HG03159 (cell line): ENCODE data around the gene SEMA6A.

Experiments
- ATAC-seq: cut with Tn5 transposase; IDR thresholded peaks from one replicate; pipeline ENCODE4 v1.9.1; 2021; ENCODE audit warnings: mild to moderate bottlenecking, moderate library complexity; ENCODE audit not compliant: unreplicated experiment

The SEMA6A gene

DNA sequence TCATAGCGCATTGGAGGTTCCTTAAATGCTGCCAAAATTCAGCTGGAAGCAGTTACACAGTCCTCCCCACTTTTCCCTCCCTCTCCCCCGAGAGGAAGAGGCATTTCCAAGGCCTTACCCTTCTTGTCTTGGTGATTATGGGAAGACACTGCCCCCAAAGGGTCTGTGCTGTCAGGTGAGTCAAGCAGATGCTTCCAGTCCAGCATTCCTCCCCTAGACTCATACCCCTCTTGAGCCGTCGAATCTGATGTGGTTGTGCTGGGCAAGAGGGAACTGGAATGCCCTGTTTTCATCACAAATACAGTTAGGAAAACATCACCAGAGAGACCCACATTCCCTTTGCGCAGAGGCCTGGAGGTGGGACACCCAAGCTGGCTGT, 107.2 kb downstream of the SEMA6A start:
- no peak for ATAC-seq

DNA sequence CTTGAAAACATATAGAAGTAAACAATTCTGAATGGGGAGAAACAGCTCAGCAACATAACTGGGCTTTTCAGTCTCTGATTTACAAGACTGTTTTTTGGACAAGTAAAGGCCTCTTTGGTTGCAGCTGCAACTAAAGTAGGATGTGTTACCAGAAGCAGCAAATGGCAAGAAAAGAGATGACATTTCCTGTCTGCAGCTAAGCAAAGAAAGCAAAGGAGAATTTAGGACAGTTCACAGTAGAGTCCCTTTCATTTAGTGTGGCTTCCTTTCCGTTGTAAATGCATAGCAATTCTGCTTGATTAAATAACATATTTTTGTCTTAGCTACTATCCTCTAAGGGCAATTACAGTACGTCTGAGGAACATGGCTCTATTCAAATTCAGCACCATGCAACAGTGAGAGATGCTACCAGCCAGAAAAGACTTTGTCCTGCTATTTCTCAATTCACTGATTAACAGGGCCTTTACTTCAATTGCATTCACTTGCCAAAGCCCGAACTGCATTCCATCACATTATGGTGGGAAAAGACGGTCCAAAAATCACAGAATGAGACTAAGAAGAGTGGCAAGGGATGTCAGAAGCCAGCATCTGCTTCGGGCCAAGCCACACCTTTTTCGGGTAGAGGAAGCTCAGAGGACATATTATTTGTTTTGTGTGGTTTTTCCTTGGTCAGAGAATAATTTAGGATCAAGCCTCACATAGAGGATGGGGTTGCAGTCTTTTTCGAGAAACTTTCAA, 107.7 kb downstream of the SEMA6A start:
- ATAC-seq, result no peak

DNA sequence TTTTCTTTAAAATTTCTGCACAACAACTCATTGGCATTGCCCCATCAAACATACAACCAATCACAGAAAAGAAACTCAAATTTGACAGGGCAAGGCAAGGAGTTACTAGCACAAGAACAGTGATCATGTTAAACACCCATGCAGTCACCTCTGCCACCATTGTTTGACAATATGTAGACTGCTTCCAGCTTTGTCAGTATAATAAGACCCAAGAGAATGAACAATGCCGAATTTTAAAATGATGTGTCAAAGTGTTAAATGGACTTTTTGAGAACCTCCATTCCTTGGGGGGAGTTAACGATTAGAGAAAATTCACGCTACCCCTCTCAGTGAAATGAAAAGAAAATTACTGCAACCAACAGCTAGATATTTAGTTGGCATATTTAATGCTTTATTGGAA, 109.2 kb downstream of the SEMA6A start:
- ATAC-seq, result no peak

DNA sequence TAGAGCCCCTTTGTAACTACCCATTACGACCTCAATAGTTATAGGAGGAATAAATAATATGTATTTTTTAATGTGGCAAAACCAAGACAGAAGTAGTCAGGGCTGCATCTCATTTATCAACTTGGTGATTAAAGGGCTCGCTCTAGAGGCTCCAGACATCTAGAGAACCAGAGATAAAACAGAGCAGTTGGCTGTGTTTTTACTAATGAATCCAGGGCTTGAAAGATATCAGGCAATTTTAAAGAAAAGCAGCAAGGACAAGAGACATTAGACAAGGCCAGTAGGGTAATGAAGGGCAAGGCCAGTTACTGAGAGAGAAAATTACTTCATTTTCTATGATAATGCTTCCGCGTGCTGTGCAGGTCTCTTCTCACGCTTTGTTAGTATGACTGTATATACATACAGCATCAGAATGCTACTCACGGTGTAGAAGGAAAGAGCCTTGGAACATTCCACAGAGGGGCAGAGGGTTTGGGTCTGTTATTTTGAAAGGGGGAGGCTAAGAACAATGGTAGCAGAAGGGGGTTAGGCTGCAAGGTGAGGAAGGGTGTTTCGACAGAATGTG, 110.4 kb downstream of the SEMA6A start:
- no peak for ATAC-seq

DNA sequence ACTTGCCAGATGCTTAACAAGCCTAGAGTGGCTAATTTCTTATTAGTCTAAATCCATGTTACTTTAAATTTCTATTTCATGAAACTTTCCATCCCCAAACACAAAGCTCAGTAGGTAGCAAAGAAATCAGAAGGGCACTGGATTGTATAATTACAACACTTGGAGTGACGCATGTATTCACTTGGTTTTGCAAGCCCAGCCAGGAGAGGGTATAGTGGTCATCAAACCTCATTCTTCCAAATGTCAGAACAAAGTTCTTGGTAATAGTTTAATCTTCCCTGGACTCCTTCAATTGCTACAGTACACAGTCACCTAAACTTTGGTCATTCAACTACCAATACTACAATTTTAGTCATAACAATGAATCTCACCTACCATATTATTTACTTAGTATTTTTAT, 112.1 kb downstream of the SEMA6A start:
- ATAC-seq, result no peak

DNA sequence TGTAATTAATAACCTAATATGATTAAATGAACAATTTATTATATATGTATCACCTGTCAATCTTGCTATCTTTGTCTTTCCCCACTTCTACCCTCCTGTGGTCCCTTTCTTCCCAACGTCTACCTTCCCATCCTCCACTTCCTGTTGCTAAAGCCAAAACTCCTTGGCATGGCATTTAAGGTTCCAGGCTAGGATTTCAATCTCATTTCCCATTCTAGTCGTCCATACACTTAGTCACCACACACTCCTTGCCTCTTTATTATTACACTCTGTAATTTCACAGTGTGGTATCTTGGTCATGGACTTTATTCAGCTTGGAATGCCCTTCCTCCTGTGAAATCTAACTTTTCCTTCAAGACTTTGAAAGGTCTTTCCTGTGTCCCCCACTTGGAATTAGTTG, 115.3 kb downstream of the SEMA6A start:
- no peak for ATAC-seq

DNA sequence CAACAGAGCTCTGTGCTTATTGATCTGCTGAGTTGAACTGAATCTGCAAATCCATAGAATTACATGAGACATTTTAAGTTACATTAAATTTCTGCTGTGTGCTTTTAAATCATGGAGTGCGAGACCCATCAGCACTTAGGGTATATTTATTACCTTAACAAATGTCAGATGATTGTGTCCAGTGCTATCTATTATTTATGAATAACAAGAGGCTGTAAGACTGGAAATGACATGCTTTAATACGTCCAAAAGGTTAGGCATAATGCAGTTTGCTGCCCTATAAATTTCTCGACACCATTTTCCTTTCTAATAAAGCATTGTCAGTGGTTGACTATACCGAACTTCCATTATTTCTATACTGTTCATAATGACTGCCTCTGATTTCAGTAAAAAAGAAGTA, 117.6 kb downstream of the SEMA6A start:
- ATAC-seq, result no peak

DNA sequence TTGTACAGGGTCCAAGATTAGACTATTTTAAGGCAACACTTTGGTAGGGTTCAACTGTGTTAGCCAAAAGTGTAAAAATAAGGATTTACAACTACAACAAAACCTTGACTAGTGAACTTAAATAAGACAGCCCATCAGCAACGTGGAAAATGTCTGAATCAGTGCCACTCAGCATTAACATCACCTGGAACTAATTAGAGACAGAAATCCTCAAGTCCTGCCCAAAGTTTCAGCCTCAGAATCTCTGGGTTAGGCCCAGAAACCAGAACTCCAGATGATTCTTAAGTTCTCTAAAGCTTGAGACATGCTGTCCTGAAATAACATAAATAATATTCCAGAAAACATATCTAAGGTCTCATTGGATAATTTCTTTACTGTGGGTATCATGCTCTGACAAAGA, 118.6 kb downstream of the SEMA6A start:
- no peak for ATAC-seq

DNA sequence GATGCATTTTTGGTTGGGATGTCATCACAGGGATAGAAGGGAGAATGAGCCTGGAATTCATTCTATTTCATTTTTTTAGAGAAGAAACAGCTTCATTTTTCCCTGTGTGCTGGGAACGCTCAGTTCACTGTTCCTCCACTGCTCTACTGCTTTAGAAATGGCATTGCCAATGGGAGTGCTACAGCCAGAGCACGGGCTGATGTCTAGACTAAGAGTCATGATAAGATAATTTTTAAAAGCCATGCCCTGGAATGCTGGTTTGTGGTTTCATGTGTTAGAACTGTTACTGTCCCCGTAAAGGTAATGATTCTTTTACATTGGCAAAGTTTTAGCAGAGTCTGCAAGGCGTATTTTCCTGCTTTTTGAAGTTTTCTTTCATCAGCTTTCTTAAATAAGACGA, 119.6 kb downstream of the SEMA6A start:
- no peak for ATAC-seq

DNA sequence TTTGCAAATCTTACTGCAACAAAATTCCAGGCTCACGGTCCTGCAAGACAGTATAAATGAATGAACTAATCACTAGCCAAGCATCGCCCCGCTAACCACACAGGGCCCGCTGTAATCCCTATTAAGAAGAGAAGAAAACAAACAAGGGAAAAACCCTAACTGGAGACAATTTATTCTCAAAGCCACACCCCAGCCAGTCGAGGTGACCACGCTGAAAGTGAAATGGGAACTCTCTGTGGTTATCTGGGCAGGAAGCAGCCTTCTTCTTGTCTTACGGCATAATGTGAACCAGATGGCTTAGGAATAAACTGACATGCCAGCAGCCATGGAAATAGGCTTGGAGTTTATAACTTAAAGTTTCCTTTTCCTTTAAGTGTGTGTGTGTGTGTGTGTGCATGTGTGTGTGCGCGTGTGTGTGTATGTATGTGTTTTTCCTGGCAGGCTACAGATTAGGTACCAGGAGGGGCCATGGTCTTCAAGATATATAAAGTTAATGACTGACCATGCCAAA, 120.2 kb downstream of the SEMA6A start:
- ATAC-seq, result peak; percentile 99

DNA sequence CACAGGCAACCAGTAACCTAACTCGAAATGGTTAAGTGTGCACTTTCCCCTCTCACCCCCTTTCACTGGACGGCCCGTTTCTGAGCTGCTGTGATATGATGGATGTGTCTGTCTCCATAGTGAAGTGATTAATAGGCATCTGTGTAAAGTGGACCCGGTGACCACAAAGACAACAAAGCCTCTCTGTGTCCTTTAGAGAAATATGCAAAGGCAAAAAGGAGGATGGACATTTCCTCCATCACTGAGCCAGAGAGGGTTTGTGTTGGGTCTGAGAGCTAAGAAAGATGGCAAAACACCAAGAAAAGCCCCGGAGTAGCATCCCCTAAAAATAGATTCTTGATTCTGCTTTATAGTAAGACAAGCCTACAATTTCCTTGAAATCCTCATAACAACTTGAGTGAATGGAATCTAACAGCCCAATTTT, 120.6 kb downstream of the SEMA6A start:
- peak; percentile 21 for ATAC-seq

DNA sequence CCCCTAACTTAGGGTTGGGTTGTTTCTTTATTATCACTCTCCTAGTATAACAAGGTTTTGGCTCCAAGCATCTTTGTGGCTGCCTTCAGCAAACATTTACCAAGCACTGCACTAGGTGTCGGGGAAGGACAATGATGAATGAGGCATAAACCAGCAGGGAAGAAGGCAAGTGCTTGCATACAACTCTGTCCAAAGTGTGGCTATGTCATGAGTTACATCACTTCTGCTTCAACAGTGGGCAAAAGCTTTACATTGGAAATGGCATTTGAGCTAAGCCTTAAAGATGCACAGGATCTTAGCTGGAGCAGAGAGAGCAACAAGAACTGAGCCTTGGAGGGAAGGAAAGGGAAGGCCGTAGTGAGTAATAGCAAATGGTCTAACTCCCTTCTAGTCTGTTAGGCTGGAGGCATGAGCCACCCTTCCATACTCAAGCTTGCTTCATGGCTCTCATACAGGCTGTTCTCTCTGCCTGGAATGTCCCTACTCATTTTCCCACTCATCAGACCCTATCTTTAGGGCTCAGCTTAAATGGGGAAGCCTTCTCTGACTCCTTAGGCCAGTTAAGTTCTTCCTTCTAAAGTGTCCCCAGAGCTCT, 121.8 kb downstream of the SEMA6A start:
- ATAC-seq, result no peak

DNA sequence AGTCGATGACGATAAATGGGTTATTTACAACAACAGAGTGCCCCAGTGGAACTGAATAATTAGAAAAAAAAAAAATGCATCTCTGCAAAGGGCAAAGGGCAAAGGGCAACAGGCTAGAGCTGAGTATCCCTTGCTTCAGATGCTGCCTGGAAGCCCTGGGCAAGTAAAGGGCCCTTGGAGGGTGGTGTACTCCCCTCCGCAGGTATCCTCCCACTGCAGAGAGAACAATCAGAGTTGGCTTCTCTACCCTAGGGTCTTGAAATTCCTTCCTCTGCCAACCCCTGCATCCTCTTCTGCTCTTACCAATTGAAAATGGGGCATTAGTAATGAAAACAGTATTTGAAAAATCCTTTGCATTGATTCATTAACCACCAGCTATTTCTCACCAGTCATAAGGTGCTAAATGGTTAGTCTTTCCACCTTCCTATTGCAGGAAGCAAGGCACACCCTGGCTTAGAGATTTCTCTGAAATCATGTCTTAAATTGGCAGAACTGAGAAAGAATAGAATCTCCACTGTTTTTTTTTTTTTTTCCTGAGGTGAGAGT, 122.6 kb downstream of the SEMA6A start:
- no peak for ATAC-seq

DNA sequence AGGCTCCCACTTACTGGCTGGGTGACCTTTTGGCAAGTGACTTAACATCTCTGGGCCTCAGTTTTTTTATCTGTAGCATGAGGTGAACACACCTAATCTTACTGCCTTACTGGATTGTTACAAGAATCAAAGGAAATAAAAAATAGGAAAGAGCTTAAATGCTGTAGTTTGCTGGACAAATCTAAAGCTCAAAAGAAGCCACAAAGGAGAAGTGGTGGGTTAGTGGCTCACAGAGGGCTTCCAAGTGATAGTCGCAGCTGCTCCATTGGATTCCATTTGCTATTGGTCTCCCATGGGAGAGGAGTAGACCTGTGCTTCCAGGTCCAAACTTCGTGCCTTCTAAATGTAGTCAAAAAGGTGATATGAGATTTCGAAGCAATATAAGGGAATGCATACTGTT, 123.6 kb downstream of the SEMA6A start:
- no peak for ATAC-seq

DNA sequence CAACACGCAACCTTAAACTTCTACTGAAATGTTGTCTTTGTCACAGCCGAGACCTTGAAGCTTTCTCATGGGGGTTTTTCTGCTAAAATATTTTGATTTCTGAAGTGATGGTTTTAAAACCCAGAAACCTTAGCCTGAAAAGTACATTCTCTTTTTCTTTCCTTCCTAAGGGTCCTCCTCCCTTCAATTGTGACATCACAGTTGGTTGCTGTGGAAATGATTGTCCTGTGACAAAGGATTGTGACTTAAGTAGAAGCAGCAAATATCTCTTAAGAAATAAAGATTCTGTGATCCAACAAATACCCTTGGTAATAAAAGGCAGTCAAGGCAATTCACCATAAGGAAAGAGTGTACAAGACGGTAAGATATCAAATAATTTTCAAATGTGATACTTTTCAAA, 125.2 kb downstream of the SEMA6A start:
- no peak for ATAC-seq

DNA sequence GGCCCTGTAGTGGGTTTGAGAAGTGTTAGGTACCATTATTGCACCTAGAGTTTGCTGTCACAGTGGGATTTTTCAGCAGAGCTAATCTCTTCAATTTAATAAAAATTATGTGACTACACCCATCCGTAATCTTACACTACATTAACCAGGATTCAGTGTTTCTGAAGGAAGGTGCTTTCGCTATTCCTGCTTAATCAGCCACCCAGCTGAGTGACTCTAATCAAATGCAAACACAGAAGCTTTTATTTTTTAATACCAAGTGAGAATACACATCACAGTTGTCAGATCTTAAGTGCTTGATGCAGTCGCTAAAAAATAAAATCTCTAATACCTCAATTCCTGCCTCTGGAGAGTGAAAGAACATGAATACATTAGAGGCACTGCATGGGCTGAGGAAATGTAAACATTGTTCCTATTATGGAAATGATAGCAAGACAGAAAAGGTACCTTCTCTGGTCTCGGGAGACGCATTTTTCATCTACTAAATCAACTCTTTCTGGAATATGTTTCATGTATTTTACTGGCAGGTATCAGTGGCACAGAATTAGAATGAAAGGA, 125.7 kb downstream of the SEMA6A start:
- no peak for ATAC-seq

DNA sequence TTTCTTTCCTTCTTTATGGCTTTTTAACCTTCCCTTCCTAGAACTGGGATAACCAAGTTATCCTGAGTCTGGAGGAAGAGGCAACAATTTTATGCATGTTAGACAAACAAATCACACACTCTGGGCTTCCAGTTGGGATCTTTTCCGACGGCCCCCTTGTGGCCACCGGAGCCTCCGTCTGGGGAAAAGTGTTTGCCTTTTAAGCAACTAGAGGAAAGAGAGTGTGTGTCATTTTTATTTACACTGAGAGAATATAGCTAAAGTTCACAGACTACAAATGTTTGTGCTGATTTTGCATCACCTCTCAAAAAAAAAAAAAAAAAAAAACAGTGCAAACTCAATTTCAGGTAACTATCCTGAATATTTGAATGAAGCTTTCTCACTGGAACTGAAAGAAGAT, 126.2 kb downstream of the SEMA6A start:
- ATAC-seq, result no peak

DNA sequence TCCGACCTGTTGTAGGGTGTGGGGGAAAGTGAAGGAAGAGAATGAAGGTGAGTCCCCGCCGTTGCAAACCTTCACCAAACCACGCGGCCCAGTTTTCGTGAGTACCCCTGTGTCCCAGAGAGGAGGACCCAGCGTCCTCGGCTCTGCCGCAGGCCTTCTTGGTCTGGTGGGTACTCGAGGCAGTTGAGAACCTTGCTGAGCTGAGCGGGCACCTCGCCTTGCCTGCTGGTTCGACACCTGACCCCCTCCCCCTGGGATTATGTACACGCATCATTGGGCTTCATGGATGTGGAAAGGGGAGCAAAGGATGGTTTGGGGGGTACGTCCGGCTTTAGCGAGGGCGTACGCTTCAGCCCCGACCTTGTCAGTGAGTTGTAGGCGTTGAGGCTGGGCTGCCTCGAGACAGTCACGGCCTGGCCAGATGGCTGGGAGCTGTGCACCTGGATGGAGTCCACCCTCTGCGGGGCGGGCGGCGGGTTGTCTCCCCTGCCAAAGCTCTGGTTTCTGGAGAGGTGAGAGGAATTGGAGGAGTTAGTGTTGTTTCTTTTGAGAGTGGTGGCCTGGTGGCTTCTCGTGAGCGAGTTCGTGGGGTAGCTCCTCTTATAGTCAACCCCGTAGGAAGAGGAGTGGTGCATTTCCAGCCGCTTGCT, 128.1 kb downstream of the SEMA6A start:
- no peak for ATAC-seq

DNA sequence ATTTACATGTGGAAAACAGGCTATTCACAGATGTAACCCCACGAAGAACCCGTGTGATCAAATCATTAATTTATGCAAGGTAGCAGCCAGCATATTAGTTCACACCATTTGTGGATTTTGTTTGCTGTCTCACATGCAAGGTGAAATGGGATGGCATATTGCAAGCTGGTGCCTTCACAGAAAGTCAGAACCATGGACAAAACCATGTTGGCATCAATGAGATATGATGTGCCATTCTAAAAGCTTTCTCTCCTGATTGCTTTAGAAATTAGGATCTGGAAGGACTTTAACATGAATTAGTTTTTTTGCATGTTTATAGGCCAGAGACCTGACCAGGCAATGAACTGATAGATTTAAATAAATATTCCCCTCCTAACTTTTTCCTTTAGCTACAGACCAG, 129.3 kb downstream of the SEMA6A start:
- ATAC-seq, result no peak

DNA sequence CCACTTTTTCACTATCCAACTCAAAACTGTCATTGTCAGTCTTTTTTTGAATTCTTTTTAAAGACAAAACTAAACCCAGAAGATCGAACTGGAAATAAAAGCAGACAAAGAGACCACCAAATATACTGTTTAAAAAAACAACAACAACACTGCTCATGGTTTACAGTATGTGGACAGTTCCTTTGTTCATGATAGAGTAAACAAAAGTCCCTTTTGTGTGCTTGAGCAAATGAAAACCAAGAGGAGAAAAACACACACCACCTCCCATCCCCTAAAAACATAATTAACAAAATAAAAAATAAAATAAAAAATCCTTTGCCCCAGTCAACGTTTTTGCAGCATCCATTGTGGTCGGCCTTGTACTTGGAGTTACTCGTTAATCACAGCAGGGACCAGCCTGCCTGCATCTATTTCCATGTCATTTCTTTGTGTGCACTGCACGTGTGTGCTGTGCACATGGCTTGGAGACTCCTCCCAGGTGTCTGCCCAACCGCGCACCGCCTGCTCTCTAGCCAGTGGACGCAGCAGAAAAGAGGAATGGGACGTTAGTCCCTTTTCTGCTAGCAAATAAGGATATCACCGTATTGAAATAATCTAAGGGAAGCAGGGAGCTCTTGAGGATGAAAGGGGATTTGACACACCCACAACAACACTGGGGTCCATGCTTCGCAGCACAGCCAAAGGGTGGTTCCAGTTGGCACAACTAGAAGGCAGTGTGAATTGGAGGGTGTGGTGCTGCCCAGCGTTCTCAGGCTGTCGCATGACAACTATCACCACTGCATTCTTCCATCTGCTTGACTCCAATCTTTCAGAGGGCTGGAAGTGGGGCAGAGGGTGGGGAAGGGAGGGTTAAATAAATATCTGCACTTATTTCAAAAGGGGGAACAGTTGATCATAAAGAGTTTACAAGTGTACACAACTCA, 130.0 kb downstream of the SEMA6A start:
- no peak for ATAC-seq
